GM12801 (cell line): Measurements from ENCODE around the gene GBX1.

Source experiments
- TF ChIP-seq, protein P1 (sequence below): IDR thresholded peaks from one replicate; pipeline ENCODE4 v1.5.1; 2011; ENCODE audit warnings: control low read depth; ENCODE audit not compliant: insufficient read length; ENCODE audit errors: extremely low read depth

The GBX1 gene

DNA sequence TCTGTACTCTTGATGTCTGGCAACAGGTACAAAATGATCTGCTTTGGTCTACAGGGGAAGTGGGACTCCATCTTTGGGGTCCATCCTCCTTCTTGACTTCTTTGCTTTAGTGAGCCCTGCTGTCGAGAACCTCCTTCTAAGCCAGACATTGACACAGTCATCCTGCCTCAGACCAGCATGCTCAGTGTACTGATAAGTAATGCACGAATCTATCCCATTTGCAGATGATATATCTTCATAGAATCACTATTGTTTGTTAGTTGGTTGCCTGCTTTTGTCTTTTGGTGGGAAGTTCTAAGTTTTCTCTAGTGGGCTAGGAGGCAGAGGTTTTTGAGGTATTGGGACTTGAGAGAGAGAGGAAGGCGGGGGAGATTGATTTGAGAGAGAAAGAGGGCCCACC lies 33.9 kb upstream of the GBX1 start:
- TF ChIP-seq, protein P1, sequence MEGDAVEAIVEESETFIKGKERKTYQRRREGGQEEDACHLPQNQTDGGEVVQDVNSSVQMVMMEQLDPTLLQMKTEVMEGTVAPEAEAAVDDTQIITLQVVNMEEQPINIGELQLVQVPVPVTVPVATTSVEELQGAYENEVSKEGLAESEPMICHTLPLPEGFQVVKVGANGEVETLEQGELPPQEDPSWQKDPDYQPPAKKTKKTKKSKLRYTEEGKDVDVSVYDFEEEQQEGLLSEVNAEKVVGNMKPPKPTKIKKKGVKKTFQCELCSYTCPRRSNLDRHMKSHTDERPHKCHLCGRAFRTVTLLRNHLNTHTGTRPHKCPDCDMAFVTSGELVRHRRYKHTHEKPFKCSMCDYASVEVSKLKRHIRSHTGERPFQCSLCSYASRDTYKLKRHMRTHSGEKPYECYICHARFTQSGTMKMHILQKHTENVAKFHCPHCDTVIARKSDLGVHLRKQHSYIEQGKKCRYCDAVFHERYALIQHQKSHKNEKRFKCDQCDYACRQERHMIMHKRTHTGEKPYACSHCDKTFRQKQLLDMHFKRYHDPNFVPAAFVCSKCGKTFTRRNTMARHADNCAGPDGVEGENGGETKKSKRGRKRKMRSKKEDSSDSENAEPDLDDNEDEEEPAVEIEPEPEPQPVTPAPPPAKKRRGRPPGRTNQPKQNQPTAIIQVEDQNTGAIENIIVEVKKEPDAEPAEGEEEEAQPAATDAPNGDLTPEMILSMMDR = no peak

DNA sequence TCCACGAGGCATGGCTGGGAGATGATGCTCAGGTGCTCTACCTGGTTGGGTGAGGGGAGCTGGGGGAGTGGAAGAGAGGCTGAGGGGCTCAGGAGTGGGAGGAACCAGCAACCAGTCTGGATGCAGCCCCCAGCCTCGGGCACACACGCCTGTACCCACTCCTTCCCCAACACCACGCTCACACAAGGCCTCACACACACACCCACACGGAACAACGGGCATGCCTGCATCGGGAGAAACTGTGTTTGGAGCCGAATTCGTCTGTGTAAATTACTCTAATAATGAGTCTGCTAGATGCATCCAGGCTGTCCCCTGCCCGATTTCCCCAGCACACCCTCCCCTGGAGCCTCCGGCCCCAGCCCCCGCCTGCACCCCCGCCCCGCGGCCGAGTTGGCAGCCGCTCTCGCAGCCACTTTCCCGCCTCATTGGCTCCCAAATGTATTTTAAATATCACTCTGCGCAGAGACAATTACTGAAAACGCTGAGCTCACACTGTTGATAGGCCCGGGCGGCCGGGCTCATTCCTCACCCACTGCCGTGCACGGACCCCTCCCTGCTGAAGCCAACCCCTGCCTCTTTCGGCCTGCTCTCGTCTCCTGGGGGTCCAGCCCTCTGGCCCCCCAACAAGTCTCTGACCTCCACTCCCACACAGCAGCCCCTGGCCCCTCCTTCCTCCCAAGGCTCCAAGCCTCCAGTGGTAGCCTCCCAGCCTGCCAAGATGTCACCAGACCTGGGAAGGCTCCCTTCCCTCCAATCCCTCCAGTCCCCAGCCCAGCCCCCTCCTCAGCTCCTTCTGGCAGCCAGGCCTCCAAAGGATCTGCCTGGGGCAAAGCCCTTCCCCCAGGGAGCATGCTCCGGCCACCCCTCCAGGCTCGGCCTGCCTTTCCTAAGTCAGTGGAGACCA lies 31.7 kb upstream of the GBX1 start:
- TF ChIP-seq, protein P1 = no peak

DNA sequence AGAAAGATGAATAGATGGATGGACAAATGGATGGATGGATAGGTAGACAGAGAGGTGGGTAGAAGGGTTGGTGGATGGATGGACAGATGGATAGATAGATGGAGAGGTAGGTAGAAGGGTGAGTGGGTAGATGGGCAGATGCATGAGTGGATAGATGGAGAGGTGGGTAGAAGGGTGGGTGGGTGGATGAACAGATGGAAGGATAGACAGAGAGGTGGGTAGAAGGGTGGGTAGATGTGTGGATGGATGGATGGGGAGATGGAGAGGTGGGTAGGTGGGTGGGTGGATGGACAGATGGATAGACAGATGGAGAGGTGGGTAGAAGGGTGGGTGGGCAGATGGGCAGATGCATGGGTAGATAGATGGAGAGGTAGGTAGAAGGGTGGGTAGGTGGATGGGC lies 30.4 kb upstream of the GBX1 start:
- TF ChIP-seq, protein P1 = no peak

DNA sequence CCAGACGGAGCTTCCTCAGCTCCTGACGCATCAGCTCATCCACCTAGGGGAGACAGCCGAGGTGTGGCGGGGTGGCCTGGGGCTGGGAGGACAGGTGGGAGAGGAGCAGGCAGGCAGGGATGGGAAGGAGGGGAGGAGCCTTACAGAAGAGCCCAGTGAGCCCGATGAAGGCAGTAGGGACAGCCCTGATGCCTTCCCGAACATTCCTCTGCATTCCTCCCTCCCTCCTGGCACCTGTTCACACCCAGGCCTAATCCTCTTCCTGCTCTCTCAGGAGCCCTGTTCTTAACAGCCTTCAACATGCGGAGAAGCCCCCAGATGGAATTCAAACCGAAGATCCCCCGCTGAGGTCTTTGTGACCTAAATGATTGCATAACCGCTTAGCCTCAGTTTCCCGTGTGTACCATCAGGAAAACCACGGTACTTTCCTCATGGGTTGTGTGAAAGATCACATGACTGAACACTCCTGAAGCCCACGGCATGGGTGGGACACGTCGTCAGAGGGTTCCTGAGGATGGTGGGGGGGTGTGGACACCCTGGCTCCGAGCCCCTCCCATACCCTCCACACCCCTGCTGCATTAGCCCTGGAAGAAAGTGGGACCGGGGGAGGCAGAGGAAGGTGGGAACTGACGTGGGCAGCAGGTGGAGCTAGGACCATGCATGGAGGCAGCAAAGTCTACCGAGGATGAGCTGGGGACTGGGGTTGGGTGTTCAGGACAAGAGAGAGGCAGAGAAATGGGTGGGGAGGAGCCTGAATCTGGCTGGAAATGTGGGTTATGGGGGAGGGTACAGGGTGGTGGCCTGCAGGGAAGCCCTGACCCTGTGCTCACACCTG lies 28.3 kb upstream of the GBX1 start:
- TF ChIP-seq, protein P1 = no peak

DNA sequence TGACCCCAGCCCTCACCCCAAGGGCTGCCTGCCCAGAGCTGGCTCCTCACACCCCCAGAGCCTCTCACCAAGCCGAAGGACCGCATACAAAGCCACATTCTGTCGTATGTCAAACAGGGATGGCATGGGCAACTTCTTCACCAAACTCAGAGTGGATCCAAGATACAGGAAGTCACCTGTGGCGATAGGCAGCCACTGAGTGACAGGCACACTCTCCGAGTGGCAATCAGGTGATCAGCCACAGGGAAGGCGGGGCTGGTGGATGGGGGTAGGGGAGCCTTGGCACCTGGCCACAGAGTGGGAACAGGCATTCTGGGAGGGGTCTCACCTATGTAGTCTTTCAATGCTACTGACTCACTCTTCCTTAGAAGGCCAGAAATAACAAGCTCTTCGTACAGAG lies 26.7 kb upstream of the GBX1 start:
- TF ChIP-seq, protein P1 = no peak

DNA sequence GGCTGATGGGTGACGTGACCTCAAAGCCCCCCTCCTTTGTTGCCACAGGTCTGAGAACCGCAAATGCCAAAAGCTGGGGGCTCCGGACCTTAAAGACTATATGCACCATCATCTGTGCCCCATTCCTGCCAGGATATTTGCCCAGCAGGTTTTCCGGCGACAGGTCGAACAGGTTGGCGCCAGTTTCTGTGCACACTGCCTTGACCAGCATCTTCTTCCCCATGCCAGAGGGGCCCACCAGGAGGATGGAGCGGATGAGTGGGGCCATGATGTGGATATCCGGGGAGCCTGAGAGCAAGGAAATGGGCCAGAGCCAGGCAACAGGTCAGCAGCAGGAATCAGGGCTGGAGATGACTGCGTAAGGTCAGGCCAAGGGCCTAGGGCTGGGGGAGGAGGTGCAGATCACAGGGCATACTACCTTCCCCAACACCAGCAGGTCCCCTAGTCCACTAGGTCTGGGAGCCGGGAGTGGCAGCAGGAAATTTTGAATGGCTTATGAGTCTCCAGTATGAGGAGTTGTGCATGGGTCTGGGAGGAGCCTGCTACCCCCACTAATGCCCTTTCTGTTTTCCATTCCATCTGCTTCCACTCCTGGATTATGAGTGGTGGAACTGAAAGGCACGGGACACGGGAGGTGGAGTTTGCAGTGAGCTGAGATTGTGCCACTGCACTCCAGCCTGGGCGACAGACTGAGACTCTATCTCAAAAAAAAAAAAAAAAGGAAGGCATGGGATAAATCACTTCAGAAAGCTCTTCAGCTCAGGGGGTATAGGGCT lies 25.9 kb upstream of the GBX1 start:
- TF ChIP-seq, protein P1 = no peak
